CMK (cell line): ENCODE measurements around the gene SLC44A1.

Experiments used
- DNase-seq: peaks from one replicate; pipeline ENCODE4 v3.0.0-alpha.2; 2010; ENCODE audit warnings: low read depth

Gene SLC44A1

DNA sequence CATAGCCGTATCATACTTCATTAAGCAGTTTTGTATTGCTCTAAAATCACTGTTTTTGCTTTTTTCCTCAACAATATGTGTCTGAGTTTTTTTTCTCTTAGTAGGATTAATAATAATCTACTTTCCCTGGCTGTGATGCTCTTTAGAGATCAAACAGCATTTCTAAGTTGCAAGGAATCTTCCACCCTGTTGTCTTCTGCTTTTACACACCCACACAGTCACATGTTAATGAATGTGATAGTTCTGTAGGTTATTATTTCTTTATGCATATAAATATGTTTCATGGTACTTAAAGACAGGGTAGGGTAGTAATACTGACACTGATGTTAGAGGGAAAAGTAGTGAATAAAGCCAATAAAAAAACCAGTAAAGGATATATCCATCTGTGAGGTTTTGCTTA, 29.3 kb downstream of the SLC44A1 start:
- DNase-seq: no peak

DNA sequence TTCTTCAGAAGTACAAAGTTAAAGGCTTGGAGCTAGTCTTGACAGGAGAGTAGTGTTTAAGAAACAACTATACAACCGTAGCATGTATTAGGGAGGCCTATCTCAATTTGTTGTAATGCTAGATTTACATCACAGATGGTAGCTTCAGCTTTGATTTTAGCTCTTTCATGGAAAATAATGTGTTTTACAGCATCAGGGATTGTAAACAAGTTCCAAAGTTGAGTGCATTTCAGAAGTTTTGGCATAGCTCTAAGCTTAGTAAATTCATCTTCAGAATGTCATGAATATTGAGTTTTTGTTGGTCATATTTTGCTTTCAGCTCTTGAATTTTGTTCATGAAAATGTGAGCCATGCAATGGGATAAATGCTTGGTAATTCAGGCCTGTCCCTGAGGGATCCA, 30.7 kb downstream of the SLC44A1 start:
- DNase-seq: no peak

- DNase-seq: no peak
These were observed 31.5 kb downstream of the SLC44A1 start for GRCh38 chr9:105275938-105276337.

GRCh38 chr9:105278751-105279150, 34.3 kb downstream of the SLC44A1 start:
- no peak for DNase-seq

- no peak for DNase-seq
These were observed 36.2 kb downstream of the SLC44A1 start for GRCh38 chr9:105280691-105281090.

DNA sequence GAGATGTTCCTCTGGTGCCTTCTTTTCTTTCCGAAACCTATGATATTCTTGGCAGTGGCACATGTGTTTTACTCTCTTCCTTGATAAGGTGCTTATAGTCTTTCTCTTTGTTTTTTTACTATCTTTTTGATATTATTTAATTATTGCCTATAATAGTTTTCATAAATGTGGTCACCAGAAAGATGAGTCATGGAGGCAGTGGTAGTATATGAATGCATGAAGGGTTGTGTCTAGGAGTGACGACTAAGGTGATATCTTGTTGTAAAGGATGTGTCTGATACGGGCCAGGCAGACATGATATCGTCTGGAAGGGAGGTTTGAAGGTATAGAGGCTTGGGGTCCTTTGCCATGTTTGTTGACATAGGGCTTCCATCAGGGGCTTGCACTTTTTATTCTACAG, 36.8 kb downstream of the SLC44A1 start:
- DNase-seq: no peak

DNA sequence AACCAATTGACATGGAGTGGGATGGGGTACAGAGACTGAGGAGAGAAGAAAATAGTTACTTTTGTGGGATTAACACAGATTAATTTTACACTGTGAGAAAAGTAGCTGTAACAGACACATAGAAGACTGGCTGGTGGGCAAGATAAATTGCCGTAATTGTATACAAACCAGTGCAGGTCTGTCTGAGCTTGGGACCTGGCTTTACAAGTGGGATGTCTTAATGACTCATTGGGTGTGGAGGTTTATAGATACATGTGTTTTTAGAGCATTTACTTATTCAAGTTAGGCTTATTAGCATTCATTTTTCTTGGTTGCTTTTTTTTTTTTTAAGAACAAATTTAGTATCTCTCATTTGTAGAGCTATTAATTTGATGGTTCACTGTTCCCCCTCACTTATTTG, 37.5 kb downstream of the SLC44A1 start:
- no peak for DNase-seq

DNA sequence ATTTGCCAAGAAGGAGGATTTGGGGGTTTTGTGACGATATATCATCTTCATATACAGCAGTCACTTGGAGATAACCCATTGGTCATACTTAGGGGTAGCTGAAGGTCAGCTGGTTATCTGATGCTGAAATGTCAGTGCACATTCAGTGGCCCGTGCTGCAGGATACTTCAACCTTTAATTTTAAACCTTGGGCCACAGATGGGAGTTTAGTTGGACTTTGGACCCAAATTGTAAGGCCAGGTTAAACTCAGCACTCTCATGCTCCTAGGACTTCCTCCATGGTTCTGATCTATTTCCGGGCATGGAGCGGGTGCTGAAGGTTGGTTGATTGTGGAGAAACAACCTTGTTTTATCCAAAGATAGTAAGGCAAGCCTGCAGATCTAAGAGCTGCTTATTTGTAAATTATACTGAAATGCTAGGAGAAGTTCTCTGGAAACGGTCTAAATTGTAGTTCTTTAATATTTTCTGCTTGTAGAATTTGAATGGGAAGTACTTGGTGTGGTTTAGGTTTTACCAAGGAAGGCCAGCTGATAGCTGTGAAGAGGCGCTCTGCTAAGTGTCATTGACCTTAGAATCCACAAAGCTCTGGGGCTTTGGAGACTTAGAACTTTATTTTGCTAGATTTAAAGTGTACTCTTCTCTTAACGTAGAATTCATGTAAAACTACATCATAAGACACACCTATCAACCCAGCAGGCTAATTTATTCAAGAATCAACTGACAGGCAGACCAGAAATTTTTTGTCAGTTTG, 38.6 kb downstream of the SLC44A1 start:
- DNase-seq: no peak

DNA sequence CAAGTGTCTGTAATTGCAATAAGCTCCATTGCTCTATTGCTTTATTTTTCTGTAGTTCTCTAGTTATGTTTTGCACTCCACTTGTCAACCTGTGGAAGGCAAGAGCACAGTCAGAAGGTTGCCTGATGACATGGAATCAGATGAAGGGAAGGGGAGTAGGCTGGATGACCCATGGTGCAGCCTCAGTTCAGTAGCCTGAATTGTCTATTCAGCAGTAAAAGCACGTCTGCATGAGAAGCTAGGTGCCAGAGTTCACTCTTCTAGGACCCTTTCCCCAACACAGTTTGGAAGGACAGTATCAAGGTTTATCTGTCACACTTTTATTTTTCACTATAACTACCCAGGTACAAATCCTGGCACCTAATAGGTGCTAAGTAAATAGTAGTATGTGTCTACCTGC, 39.3 kb downstream of the SLC44A1 start:
- DNase-seq: no peak

DNA sequence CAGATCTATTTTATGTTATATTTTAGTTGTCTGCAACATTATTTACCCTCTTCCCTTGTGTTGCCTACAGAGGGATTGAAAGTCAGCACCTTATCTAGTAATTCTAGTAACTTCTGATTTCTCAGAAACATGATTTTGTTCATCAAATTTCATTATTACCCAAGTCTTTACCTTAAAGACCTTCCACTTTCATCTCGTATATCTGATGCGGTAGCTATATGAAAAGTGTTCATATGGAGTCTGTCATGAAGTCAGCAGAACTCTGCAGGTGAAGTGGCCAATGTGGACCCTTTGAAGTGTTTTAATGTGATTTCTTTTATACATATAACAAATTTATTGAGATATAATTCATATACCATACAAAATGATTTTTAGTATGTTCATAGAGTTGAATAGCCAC, 40.0 kb downstream of the SLC44A1 start:
- no peak for DNase-seq

GRCh38 chr9:105286098-105286497, 41.6 kb downstream of the SLC44A1 start:
- no peak for DNase-seq

DNA sequence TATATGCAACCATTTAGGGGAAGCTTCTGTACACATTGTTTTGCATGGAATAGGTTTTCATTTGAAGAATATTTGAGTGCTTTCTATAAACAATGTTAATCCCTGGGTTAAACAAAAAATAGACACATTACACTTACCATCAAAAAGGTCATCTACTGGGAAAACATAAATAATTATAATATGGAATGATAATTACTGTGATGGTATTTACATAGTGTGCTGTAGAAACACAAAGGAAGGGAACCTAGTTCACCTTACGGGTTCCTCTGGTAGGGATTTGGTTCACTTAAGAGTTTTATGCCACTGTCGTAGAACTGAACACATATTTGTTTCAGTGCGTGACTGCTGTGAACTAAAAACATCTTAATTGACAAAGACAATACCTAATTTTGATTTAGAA, 44.9 kb downstream of the SLC44A1 start:
- no peak for DNase-seq

DNA sequence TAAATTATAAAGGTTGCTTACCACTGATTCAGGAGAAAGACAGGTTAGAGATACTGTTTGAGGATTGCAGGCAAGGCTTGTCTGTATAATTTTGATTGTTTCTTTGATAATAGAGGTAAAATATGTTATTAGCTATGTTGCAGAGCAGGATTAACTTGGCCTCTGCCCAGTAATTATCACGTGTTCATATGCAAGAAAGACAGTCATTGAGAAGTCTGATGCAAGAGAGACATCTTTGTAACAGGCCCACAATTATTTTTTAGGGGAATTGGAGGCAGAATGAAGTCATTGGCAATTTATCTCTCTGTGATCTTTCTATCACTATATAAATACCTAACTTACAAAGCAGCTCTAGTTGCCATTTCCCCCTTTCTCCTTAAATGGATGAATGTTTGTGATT, 46.0 kb downstream of the SLC44A1 start:
- DNase-seq: no peak

DNA sequence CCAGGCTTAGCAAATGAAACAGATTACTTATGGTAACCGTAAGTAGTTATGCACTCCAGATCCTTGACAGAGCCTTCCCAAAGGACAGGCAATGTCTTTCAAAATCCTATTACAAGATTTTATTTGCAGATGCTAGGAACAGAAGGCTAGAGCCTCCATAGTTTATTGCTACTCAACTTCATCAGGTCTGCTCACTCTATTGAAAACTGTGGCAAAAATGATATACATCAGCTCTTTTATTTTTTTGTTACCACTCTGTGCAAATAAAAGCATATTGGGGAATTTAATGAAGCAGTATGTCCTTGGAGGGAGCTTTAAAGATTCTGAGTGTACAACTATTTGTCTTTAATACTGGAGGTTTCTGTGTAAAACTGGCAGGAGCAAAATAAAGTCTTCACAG, 46.5 kb downstream of the SLC44A1 start:
- DNase-seq: no peak

GRCh38 chr9:105291422-105291859, 47.0 kb downstream of the SLC44A1 start:
- DNase-seq: no peak

GRCh38 chr9:105291938-105292337, 47.5 kb downstream of the SLC44A1 start:
- DNase-seq: no peak

DNA sequence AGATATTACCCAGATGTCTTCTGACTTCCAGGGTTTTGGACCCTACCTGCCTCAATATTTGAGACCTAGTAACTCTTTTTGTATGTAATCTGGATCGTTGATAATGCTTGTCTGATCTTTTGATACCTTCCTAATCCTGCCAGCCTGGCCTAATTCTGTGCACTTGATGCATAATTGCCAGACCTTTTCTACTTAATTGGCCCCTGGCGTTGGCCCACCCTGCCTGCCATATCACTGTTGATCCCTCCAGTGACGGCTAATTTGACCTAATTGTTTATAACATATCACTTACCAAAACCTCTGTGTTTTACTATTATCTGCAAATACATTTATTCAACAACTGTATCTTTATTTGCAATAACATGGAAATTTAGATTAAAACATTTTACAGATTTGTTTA, 49.0 kb downstream of the SLC44A1 start:
- DNase-seq: no peak

DNA sequence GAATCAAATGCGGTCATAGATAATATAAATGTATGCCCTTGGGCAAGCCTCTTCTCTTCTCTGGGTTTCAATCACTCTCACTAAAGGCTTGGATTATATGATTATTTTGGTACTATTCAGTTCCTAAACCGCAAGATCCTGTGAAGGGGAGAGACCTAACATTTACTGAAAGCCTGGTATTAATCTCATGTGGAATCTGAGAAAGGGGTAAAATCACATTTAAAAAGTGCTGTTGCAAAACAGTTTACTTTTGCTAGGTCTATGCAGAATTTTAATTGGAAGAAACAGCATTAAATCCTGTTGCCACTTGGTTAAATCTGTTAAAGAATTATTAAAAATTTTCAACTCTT, 50.7 kb downstream of the SLC44A1 start:
- DNase-seq: no peak

DNA sequence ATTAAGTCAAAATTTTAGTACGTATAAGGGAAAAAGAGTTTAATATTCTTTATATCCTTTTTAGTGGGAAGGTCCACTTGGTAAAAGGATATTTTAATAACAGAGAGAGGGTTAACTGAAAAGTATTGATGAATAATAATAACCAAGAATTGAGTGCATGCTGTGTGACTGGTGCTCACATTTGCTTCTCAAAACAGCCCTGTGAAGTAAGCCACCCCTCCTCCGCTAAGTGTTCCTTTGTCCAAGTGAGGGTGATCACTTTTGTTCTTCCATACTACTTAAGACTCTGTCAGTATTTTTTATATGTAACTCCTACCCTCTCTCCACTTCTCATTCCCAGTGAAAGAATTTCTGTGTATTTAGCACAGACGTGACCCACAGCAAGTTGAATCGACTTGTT, 51.5 kb downstream of the SLC44A1 start:
- no peak for DNase-seq

DNA sequence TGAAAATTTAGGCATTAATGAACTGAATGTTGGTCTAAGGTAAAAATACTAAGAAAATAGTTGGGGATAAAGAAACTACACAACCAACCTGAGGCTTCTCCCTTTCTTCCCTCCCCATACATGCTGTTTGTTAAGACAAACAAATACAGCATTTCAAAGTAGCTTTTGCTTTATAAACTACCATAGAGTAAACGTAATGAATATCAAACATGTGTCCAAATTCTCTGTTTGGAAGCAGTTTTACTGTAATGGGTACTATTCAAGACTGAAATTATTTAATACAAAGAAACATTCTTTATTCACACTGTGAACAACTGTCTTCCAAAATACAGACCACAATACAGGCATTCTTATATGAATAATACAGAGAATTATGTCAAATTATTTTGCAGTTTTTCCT, 52.0 kb downstream of the SLC44A1 start:
- DNase-seq: no peak

GRCh38 chr9:105296877-105297287, 52.4 kb downstream of the SLC44A1 start:
- DNase-seq: no peak

- no peak for DNase-seq
These were observed 53.1 kb downstream of the SLC44A1 start for GRCh38 chr9:105297442-105298075.

DNA sequence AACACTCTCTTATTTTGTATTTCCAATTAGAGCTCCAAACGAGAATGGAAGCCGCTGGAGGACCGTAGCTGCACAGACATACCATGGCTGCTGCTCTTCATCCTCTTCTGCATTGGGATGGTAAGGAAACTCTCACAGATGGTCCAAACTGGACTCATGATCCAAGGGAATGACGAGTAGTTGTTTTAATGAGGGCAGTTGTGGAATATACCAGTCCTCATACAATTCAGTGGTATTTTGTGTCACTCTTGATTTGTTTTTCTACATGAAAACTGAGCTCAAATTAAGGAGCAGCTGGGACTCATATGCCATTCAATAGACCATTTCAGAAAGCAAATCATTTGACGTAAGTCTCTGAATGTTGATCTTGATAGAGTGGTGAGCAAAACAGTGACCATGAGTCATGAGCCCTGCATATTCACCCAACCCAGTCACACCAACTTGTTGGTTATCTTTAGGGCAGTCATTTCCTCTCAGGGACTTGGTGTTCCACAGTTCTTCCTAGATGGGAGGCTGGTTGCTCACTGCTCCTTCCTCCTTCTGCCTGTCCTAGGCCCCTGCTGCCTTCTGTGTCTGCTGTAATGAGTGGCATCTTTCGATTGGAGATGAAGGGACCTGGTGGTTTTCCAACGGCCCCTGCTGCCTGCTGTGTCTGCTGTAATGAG, 54.9 kb downstream of the SLC44A1 start:
- DNase-seq: peak; percentile 65

GRCh38 chr9:105302728-105303127, 58.3 kb downstream of the SLC44A1 start:
- DNase-seq: no peak
